Left ventricle myocardium inferior (tissue), 1 donor: ENCODE measurements around the gene ATP6AP1. TPM values are rescaled to one million over a fixed set of nuclear protein-coding genes. Genes with fewer than 3 reads are reported as not detected.

Experiments
- DNase-seq: peaks from one replicate; pipeline ENCODE4 v3.0.0-alpha.2; 2020
- H3K27ac ChIP-seq: fragments of 200-600 bp; replicated peaks from 2 replicates; pipeline ENCODE4 v1.8.0; 2021
- H3K27me3 ChIP-seq: fragments of 200-600 bp; 2 replicates; pipeline ENCODE4 v1.8.0; 2021; ENCODE audit warnings: low read depth
- H3K36me3 ChIP-seq: fragments of 200-600 bp; 2 replicates; pipeline ENCODE4 v1.8.0; 2021
- H3K4me1 ChIP-seq: fragments of 200-600 bp; 2 replicates; pipeline ENCODE4 v1.8.0; 2021
- H3K4me3 ChIP-seq: fragments of 200-600 bp; 2 replicates; pipeline ENCODE4 v1.8.0; 2021; ENCODE audit warnings: mild to moderate bottlenecking, moderate library complexity
- H3K9me3 ChIP-seq: fragments of 200-600 bp; replicated peaks from 2 replicates; pipeline ENCODE4 v1.8.0; 2021
- CTCF ChIP-seq: fragments of 200-600 bp; IDR thresholded peaks from 2 replicates; pipeline ENCODE4 v1.8.0; 2021; ENCODE audit warnings: antibody characterized with exemption, mild to moderate bottlenecking, borderline replicate concordance
- intact Hi-C: fragments of 100-400 bp; cut with micrococcal nuclease; formaldehyde crosslinking; loops from one replicate; pipeline ENCODE4 v1.11.0; 2022
- total RNA-seq: library from RNA; stranded (reverse); fragmentation: NEBNext Ultra II Directional; extraction: Animal tissue kit (Norgen Biotek cat#: 25700); gene quantifications from one replicate; pipeline ENCODE4 v1.2.1, GENCODE V29; 2021
- donor health status: DM: no; HTN: yes; CAD: no; lungs with severe emphysema.

ATP6AP1 gene
- total RNA-seq, 1 donor from 2014 or later = 84.1 TPM

- no peak for DNase-seq
- H3K9me3 ChIP-seq = no peaks in the 10 kb centered on the region
- no peaks in the 10 kb centered on the region for H3K27me3 ChIP-seq
- TF ChIP-seq CTCF = no peak
- H3K4me3 ChIP-seq = no peak overlapping the region
- H3K27ac ChIP-seq = no peak overlapping the region
- peaks cover 5% of the 10 kb centered on the region for H3K4me1 ChIP-seq
- peaks cover 16% of the 10 kb centered on the region for H3K36me3 ChIP-seq
- intact Hi-C loops = no loop called here
Measured at GRCh38 chrX:154473683-154474082, 45.2 kb downstream of the ATP6AP1 start.

DNA sequence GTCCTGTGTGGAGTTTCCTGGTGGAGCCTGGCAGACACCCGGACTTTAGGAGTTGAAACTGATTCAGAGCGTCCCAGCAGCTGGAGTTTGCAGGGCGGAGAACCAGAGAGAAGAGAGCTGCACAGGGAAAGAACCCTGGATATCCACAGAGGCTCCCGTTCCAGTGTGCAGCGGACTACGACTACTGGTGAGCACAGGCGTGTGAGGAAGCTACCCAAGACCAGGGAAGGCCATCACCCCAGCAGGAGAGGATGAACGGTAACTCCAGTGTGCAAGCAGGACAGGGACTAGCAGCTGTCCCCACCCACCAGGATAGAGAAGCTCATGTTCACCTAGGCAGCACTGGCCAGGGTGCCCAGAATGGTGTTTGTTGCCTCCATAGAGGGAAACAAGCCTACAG is 48.3 kb downstream of the ATP6AP1 start:
- no peak overlapping the region for H3K4me3 ChIP-seq
- no peaks in the 10 kb centered on the region for H3K27me3 ChIP-seq
- intact Hi-C loops = no loop called here
- no peak for TF ChIP-seq CTCF
- no peaks in the 10 kb centered on the region for H3K9me3 ChIP-seq
- H3K27ac ChIP-seq = no peak overlapping the region
- DNase-seq = no peak
- no peaks in the 10 kb centered on the region for H3K36me3 ChIP-seq
- peaks cover 5% of the 10 kb centered on the region for H3K4me1 ChIP-seq

GRCh38 chrX:154477891-154478477 is 49.5 kb downstream of the ATP6AP1 start:
- TF ChIP-seq CTCF = no peak
- H3K4me3 ChIP-seq = peak overlapping the region; percentile 67
- intact Hi-C loops = no loop called here
- H3K36me3 ChIP-seq = no peaks in the 10 kb centered on the region
- no peaks in the 10 kb centered on the region for H3K9me3 ChIP-seq
- peaks cover 5% of the 10 kb centered on the region for H3K4me1 ChIP-seq
- DNase-seq = no peak
- H3K27ac ChIP-seq = peak overlapping the region; percentile 91
- no peaks in the 10 kb centered on the region for H3K27me3 ChIP-seq

DNA sequence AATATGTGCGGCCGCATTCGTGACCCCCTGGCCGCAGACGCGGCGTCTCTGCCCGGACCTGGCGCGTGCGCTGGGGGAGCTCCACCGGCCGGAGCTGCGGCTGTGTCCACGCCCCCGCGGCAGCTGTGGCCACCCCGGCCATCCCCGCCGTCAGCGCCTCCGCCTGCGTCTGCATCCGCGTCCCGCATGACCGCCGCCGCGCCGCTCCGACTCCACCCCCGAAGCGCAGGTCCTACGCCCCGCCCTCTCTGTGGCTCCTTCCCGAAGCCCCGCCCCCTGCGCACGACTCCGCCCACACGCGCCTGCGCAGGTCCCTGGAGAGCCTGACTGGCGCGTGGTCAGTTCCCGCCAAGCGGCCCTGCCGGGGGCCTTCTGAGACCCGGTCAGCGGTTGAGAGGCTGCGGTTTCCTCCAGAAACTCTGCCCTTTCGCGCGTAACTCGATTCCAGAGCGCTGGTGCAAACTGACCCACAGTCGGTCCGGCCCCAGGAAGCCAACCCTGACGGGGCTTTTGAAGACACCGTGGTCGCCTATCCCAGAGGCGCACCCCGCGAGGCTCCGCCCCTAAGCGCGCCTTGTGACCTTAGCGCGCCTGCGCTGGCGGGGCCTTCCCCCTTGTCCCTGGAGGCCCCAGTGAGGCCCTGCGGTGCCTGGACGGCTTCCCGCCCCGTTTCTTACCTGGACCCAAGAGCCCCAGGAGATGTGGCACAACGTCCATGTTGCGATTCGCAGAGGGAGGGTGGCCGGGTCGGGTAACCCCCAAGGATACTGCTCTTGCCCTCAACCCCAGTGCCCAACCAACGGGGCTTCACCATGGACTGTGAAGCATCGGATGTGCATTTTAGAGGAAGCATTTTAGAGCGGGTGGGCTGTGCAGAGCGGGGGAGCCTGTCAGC is 50.5 kb downstream of the ATP6AP1 start, which contains the start of gene LAGE3:
LAGE3 (minus strand) TSS at position 554 of the 895 bp plus-strand sequence; CDS start at position 188, 366 bp downstream.
- intact Hi-C loops = no loop called here

GRCh38 chrX:154481195-154481594 is 52.7 kb downstream of the ATP6AP1 start:
- TF ChIP-seq CTCF = no peak
- H3K27me3 ChIP-seq = no peaks in the 10 kb centered on the region
- peaks cover 8% of the 10 kb centered on the region for H3K36me3 ChIP-seq
- no peak for DNase-seq
- H3K4me1 ChIP-seq = peaks cover 33% of the 10 kb centered on the region
- no peak overlapping the region for H3K27ac ChIP-seq
- no peaks in the 10 kb centered on the region for H3K9me3 ChIP-seq
- no peak overlapping the region for H3K4me3 ChIP-seq
- intact Hi-C loops = no loop called here

More for the DNA sequence above, 50.5 kb downstream of the ATP6AP1 start, which contains the start of gene LAGE3:
- Histone ChIP-seq H3K27ac (peak within 1 kb of the TSS; percentile 91), H3K36me3 (no peaks in the 10 kb centered on the region), H3K27me3 (no peaks in the 10 kb centered on the region), H3K4me3 (peak within 1 kb of the TSS; percentile 67), H3K4me1 (peaks cover 11% of the 10 kb centered on the region), H3K9me3 (no peaks in the 10 kb centered on the region)
- peak; percentile 92 for DNase-seq
- no peak for TF ChIP-seq CTCF
